M059J (cell line): ENCODE measurements around the gene PSMD13. TPM values are rescaled to one million over a fixed set of nuclear protein-coding genes. Genes with fewer than 3 reads are reported as not detected.
"Not testable (repeated sequence)": the region's sequence is repeated elsewhere in the genome, so short reads cannot be mapped to it uniquely, and the experiment has no call there.

Experiments used
- DNase-seq: peaks from one replicate; pipeline ENCODE4 v3.0.0-alpha.2; 2012; ENCODE audit warnings: low read depth
- total RNA-seq: library from RNA; depleted of rRNA; stranded (reverse); fragments of >200 nt; shearing (Covaris generic); gene quantifications from 2 replicates; pipeline ENCODE4 v1.2.3, GENCODE V29; 2014

PSMD13 gene
- total RNA-seq, 1 experiment from 2014 or later = 239 TPM

- DNase-seq = no peak
These were observed 19.1 kb upstream of the PSMD13 start for GRCh38 chr11:217704-218103.

- DNase-seq = no peak
These were observed 17.8 kb upstream of the PSMD13 start for GRCh38 chr11:218815-219593.

- DNase-seq = not testable (repeated sequence)
These were observed 16.0 kb upstream of the PSMD13 start for GRCh38 chr11:220641-221215.

GRCh38 chr11:221539-221938, 15.2 kb upstream of the PSMD13 start:
- no peak for DNase-seq

GRCh38 chr11:221998-222789, 14.6 kb upstream of the PSMD13 start:
- DNase-seq = no peak

GRCh38 chr11:223026-223789, 13.6 kb upstream of the PSMD13 start:
- no peak for DNase-seq

GRCh38 chr11:223884-224283, 12.9 kb upstream of the PSMD13 start:
- DNase-seq = no peak

- no peak for DNase-seq
These were observed 12.4 kb upstream of the PSMD13 start for GRCh38 chr11:224424-224823.

- peak; percentile 41 for DNase-seq
These were observed 10.9 kb upstream of the PSMD13 start for GRCh38 chr11:225734-226453.

GRCh38 chr11:227824-228379, 8.9 kb upstream of the PSMD13 start:
- no peak for DNase-seq

GRCh38 chr11:230431-230830, 6.3 kb upstream of the PSMD13 start:
- DNase-seq = no peak

GRCh38 chr11:232783-233565, 3.8 kb upstream of the PSMD13 start:
- no peak for DNase-seq

GRCh38 chr11:235180-235579, 1.6 kb upstream of the PSMD13 start:
- no peak for DNase-seq

- DNase-seq = no peak
These were observed 1.2 kb upstream of the PSMD13 start for GRCh38 chr11:235609-235996.

GRCh38 chr11:235997-236773, 591 bp upstream of the PSMD13 start, which contains the start of gene SIRT3:
Gene SIRT3, minus strand, starts transcription at chr11:236342. Its CDS starts 14 bp downstream, at chr11:236328.
- DNase-seq = peak; percentile 83

- DNase-seq = not testable (repeated sequence)
These were observed 1.6 kb downstream of the PSMD13 start for GRCh38 chr11:238346-238745.

- DNase-seq = peak; percentile 16
These were observed 3.5 kb downstream of the PSMD13 start for GRCh38 chr11:240315-240714.

- DNase-seq = no peak
These were observed 4.9 kb downstream of the PSMD13 start for GRCh38 chr11:241634-242033.

GRCh38 chr11:244376-244775, 7.6 kb downstream of the PSMD13 start:
- no peak for DNase-seq
